GM12878 (cell line): ENCODE measurements around the gene MVB12B.

Experiments
- CTCF ChIP-seq, 3 experiments: IDR thresholded peaks in 2 of 3; conservative IDR thresholded peaks in 1 of 3; 2 replicates each; pipeline ENCODE4 v1.5.1; 2011; ENCODE audit warnings: low read depth in 3 of 3, low read length in 3 of 3, mild to moderate bottlenecking in 3 of 3, control low read depth in 2 of 3, moderate library complexity in 2 of 3, inconsistent platforms in 1 of 3, mixed read lengths in 1 of 3; ENCODE audit not compliant: control insufficient read depth in 2 of 3, insufficient read depth in 1 of 3; ENCODE audit errors: extremely low read depth in 1 of 3
- EP300 ChIP-seq, 2 experiments: fragments of 150-350 bp in 1 of 2; IDR thresholded peaks; 2 replicates each; pipeline ENCODE4 v1.6.1; 2011 to 2012; ENCODE audit warnings: low read depth in 2 of 2, low read length in 2 of 2, borderline replicate concordance in 1 of 2, improper control_type of control experiment in 1 of 2, inconsistent platforms in 1 of 2; ENCODE audit not compliant: control insufficient read depth in 1 of 2
- FOXM1 ChIP-seq: IDR thresholded peaks from 2 replicates; pipeline ENCODE4 v1.6.1; 2012; ENCODE audit warnings: low read depth, mild to moderate bottlenecking, inconsistent platforms, low read length, moderate library complexity
- MLLT1 ChIP-seq: fragments of 450-650 bp; IDR thresholded peaks from 2 replicates; pipeline ENCODE4 v1.6.1; 2016; ENCODE audit warnings: mild to moderate bottlenecking
- POLR2AphosphoS5 ChIP-seq: IDR thresholded peaks from 2 replicates; pipeline ENCODE4 v1.6.1; 2011; ENCODE audit warnings: mild to moderate bottlenecking, low read length, inconsistent platforms
- REST ChIP-seq: IDR thresholded peaks from 2 replicates; pipeline ENCODE4 v1.6.1; 2012; ENCODE audit warnings: mild to moderate bottlenecking, low read depth, low read length
- SP1 ChIP-seq: IDR thresholded peaks from one replicate; pipeline ENCODE4 v1.6.1; 2011; ENCODE audit warnings: low read depth, low read length
- TAF1 ChIP-seq: IDR thresholded peaks from 2 replicates; pipeline ENCODE4 v1.6.1; 2011; ENCODE audit warnings: mild to moderate bottlenecking, low read depth, low read length, borderline replicate concordance
- TCF7 ChIP-seq: IDR thresholded peaks from 2 replicates; pipeline ENCODE4 v1.6.1; 2014; ENCODE audit warnings: antibody characterized with exemption, borderline replicate concordance
- ZBTB11 ChIP-seq: fragments of 450-650 bp; formaldehyde crosslinking; IDR thresholded peaks from 2 replicates; pipeline ENCODE4 v1.5.0; 2022; ENCODE audit warnings: mild to moderate bottlenecking, missing genetic modification characterization
- ZNF274 ChIP-seq: IDR thresholded peaks from one replicate; pipeline ENCODE4 v1.8.0; 2011; ENCODE audit not compliant: insufficient read length, insufficient read depth

GRCh38 chr9:126464694-126465441, 138.2 kb downstream of the MVB12B start:
- TF ChIP-seq FOXM1 (no peak), TCF7 (no peak), REST (no peak), MLLT1 (no peak), CTCF (IDR thresholded peaks at IDR 0.05 in 2 of 3, conservative IDR thresholded peaks at IDR 0.05 in 1 of 3; ENCODE audit: control insufficient read depth in 2 of 3, extremely low read depth in 1 of 3, insufficient read depth in 1 of 3, low read depth in 3 of 3, low read length in 3 of 3) (no peak), ZNF274 (no peak), SP1 (no peak), TAF1 (no peak), EP300 (IDR thresholded peaks at IDR 0.05; ENCODE audit: borderline replicate concordance in 1 of 2, control insufficient read depth in 1 of 2, low read depth in 2 of 2, low read length in 2 of 2) (no peak), ZBTB11 (CRISPR knock-in tag) (no peak), POLR2AphosphoS5 (no peak)
